GM21619 (cell line): ENCODE measurements around the gene COX7A2.

Source experiments
- ATAC-seq: cut with Tn5 transposase; IDR thresholded peaks from one replicate; pipeline ENCODE4 v1.9.1; 2021; ENCODE audit not compliant: unreplicated experiment

The COX7A2 gene

DNA sequence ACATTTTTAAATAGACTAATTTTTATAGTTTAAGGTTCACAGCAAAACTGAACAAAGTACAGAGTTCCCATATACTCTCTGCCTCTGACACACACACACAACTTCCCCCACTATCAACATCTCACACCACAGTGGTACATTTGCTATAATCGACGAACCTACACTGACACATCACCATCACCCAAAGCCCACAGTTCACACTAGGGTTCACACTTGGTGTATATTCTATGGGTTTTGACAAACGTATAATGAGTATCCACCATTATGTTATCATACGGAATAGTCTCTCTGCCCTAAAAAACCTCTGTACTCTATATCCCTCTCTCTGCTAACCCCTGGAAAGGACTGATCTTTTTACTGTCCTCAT, 25.4 kb upstream of the COX7A2 start:
- ATAC-seq, result no peak

DNA sequence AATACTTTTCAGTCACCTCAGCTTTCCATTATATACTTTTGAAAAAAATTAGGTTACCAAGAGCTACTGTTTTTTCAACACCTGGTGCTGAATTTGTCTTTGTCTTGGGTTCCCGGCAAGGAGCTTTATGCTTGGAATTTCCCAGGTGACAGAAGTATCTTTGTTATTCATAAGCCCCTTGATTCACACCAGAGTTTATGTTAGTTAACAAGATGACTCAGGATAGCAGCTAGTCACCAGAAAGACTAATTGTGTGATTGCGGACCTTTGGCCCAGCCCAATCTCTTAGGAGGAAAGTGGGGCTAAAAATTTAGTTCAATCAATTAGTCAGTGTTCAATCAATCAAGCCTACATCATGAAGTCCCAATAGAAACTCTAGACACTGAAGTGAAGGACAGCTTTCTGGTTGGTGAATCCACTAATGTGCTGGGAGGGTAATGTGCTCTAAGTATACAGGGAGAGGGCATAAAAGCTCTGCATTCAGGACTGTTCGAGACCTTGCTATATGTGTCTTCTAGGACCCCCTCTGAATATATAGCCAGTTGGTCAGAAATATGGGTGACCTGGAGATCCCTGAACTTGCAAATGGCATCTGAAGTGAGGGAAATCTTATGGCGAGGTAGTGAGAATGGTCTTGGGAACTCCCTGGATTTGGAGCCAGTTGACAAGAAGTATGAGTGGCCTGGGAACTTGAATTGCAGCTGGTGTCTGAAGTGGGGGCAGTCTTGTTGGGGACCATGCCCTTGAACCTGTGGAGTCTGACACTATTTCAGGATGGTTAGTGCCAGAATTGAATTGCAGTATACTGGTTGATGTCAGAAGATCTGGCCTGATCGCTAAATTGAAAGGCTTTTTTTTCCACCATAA, 24.8 kb upstream of the COX7A2 start:
- ATAC-seq, result no peak

DNA sequence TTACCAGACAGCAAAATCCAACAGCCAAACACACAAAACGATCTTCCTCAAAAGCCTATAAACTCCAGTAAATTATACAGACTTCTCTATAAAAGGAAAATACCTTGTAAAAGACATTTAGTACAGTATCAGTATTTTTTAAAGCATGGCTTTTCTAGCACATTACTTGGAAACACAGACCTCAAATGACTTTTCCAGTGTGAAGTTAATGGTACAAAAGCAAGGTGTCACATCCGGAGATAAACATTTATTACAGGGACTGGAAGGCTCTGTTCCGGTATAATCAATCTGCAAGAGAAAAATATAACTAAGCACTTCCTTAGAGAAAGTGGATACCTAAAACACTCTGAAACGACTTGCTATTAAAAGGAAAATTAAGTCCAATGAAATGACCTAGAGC, 23.9 kb upstream of the COX7A2 start:
- ATAC-seq, result no peak

GRCh38 chr6:75266716-75267291, 23.2 kb upstream of the COX7A2 start:
- peak; percentile 84 for ATAC-seq

DNA sequence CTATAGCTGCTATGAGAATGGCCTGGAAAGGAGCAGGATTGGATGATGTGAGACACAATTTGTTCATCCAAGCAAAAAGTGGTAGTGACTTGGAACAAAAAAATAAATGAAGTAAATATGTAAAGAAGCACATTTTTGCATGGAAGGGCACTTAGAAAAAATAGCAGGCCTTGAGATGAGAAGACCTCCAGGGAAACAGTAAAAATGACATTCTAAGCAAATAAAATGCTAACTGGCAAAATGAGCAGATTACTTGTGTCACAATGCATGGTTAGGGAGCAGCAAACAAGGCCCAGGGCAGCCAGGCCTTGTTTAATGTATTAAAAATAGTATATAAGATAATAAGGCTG, 19.8 kb upstream of the COX7A2 start:
- no peak for ATAC-seq

GRCh38 chr6:75262716-75263400, 19.3 kb upstream of the COX7A2 start:
- ATAC-seq, result no peak

- no peak for ATAC-seq
Measured at GRCh38 chr6:75261299-75261698, 17.7 kb upstream of the COX7A2 start.

- ATAC-seq, result no peak
Measured at GRCh38 chr6:75257343-75258087, 13.9 kb upstream of the COX7A2 start.

- no peak for ATAC-seq
Measured at GRCh38 chr6:75250552-75250951, 7.0 kb upstream of the COX7A2 start.

DNA sequence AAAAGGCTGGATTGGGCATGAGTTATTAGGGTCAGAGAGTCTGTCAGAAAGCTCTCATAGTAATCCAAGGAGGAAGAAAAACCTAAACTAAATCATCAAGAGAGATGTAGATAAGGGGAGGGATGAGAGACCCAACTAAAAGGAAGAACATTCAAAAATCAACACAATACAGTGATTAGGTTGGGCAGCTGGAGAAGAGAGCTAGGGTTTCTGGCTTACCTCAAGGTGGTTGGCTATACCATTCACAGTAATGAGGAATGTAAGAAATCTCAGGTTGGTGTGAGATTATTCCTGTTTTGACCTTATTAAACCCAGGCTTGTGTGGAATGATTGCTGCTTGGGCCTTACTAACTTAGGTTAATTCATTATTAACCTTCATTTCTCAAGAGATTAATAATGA, 6.2 kb upstream of the COX7A2 start:
- no peak for ATAC-seq

DNA sequence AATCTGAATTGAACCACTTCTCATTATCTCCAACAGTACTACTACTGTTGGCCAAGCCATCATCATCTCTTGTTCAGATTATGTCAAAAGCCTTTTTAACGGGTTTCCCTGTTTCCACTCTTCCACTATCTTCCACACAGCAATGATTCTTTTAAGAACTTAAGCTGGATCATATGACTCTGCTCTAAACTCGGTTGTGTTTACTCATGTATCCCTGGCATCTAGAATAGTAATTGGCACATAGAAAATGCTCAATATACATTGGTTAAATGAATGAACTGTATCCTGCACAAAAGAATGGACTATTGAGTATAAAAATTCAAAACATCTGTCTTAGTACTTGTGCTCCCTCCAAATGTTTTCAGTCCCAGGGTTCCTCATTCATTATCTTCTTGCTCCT, 2.8 kb upstream of the COX7A2 start:
- ATAC-seq, result no peak

DNA sequence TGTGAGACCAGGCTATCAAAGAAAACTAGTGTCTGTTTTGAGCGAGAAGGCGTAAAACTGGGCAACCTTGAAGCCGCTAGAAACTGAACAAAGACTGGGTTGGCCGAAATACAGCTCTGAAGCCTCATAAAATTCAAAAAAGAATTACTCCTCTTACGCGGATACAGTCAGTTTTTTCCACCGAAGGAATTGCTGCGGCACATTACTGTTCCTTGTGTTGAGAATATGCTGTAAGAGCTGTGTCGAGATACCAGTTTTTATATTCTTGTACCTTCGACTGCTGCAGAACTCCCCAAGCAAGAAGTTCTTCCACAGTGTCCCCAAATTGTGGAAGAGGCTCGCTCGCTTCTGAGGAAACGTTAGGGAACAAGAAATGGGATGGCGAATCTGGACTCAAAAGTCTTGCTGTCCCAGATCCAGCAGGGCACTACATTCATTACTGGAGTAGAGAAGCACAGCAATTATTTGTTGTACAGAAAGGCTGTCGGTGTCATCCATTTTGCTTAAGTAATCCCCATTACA, 523 bp upstream of the COX7A2 start:
- ATAC-seq, result no peak

- no peak for ATAC-seq
Measured at GRCh38 chr6:75236630-75237029, 7.0 kb downstream of the COX7A2 start.

DNA sequence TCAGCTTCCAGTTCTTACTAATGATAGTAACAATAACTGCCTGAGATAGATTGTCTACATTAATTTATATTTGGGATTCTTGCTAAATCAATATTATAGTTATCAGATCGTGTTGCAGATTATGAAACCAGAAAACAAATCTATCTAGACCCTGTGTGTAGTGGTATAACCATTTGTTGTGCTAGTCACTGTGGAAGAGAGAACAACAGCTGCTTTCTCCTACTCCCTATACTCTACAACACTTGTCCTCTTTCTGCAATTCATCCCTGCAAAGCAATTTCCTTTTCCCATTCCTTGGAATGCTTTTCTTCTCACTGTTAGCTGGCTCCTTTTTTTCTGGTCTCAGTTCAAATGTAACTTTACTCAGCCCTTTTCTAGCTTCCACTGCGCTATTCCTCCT, 8.3 kb downstream of the COX7A2 start:
- ATAC-seq, result no peak

DNA sequence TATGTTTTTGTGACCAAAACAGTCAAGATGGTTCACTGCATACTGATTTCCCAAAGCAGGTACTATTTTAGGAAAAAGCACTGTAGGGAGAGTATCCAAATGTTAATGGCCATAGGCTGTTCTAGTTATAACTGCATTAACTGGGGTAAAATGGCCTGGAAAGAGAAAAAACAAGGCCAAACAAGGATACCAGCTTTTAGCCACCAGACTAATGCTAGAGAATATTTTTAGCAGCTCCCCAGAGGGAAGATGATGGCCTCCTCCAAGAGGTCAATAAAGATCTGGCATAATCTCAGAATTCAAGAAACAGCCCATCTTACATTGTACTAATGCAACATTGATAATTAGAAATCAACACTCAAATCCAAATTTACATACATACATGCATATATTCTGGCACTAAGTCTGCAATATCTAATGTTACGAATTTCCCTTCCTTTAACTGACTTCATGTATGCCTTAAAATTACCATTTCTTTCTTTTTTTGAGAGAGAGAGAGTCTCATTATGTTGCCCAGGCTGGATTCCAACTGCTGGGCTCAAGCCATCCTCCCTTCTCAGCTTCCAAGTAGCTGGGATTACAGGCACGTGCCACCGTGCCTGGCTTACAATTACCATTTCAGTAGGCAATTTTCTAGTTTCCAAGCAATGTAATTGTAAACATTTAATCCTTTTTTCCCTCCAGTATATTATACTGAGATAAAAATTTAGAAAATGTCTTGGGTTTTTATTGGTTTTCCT, 9.3 kb downstream of the COX7A2 start:
- no peak for ATAC-seq

DNA sequence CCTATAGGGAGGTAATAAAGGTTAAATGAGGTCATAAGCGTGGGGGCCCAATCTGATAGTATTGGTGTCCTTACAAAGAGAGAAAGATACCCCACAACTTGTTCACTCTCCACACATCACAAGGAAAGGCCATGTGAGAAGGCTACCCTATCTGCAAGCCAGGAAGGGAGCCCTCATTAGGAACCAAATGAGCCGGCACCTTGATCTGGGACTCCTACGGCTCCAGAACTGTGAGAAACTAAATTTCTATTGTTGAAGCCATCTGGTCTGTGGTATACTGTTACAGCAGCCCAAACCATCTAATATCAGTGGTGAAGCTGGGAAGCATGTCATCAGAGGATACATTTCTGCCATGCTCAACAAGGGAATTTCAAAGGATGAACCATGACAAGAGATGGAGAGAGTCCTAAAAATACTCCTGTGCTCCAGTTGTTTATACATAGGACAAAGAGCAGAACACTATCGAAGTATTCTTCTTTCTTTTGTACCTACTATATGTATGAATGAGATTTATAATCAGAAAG, 10.4 kb downstream of the COX7A2 start:
- ATAC-seq, result no peak

DNA sequence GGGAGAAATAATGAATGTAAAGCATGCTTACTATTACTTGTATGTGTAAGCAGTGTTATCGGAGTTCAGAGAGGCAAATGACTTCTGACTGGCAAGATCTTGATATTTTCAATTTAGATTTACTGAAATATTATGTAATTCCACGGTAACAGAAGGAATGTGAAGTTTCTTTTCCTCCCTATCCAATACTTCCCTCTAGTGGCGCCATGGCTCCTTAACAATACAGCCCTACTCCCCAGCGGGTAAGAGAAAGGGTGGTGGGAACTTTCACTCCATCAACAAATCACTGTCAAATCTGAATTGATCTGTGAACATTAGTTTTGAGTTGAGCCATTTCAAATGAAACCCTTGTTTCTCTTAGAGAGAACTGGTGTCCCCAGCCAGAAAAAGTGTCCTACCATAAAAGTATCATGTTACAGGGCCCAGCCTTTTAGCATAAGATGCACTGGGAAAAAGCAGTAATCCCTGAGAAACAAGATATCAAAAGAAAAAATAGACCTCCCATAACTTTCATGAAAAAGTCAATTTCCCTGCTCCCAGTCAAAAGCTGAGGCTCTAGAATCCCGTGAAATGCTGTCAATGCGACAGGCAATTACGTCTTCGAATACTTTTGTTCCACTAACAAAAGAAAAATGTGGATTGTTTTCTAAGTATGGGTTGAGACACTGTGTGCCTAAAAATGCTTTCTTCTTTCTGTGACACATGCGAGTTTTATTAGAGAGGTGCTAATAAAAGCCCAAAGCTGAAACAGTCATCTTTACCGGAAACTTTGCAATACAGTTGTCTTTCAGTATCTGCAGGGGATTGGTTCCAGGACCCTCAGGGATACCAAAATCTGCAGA, 12.9 kb downstream of the COX7A2 start:
- no peak for ATAC-seq

GRCh38 chr6:75224303-75224926, 19.2 kb downstream of the COX7A2 start:
- no peak for ATAC-seq

- ATAC-seq, result no peak
Measured at GRCh38 chr6:75223428-75223827, 20.2 kb downstream of the COX7A2 start.
